KMS-11 (cell line): ENCODE results near the gene TMEM273.

ENCODE experiments used
- H2AFZ ChIP-seq: fragments of 200-600 bp; sonication (generic); 2 replicates; pipeline ENCODE4 v1.6.1; 2016; ENCODE audit warnings: antibody characterized with exemption, mixed run types, low read depth
- H3K27ac ChIP-seq: fragments of 200-600 bp; sonication (generic); 2 replicates; pipeline ENCODE4 v1.6.1; 2016; ENCODE audit warnings: mild to moderate bottlenecking, mixed run types
- H3K27me3 ChIP-seq: fragments of 200-600 bp; sonication (generic); 2 replicates; pipeline ENCODE4 v1.6.1; 2017; ENCODE audit warnings: mild to moderate bottlenecking, low read depth, mixed run types, moderate library complexity; ENCODE audit not compliant: insufficient read depth
- H3K36me3 ChIP-seq: fragments of 200-600 bp; sonication (generic); 2 replicates; pipeline ENCODE4 v1.6.1; 2017; ENCODE audit warnings: mild to moderate bottlenecking, mixed run types; ENCODE audit not compliant: insufficient read depth
- H3K4me1 ChIP-seq: fragments of 200-600 bp; sonication (generic); 2 replicates; pipeline ENCODE4 v1.6.1; 2016; ENCODE audit warnings: mild to moderate bottlenecking, low read depth, mixed run types; ENCODE audit not compliant: poor library complexity, severe bottlenecking
- H3K4me2 ChIP-seq: fragments of 200-600 bp; sonication (generic); 2 replicates; pipeline ENCODE4 v1.7.0; 2016; ENCODE audit warnings: mild to moderate bottlenecking, mixed run types
- H3K4me3 ChIP-seq: fragments of 200-600 bp; sonication (generic); IDR thresholded peaks from 2 replicates; pipeline ENCODE4 v1.6.1; 2017; ENCODE audit warnings: low read depth, low read length, mixed read lengths; ENCODE audit not compliant: insufficient read depth
- H3K79me2 ChIP-seq: fragments of 200-600 bp; sonication (generic); 2 replicates; pipeline ENCODE4 v1.6.1; 2016; ENCODE audit warnings: low read depth, mixed run types; ENCODE audit not compliant: insufficient read depth
- H3K9ac ChIP-seq: fragments of 200-600 bp; sonication (generic); 2 replicates; pipeline ENCODE4 v1.6.1; 2016; ENCODE audit warnings: mild to moderate bottlenecking, mixed run types
- H4K20me1 ChIP-seq: fragments of 200-600 bp; sonication (generic); 2 replicates; pipeline ENCODE4 v1.6.1; 2016; ENCODE audit warnings: mild to moderate bottlenecking, mixed run types; ENCODE audit not compliant: insufficient read depth
- CTCF ChIP-seq: fragments of 200-600 bp; sonication (generic); conservative IDR thresholded peaks from 2 replicates; pipeline ENCODE4 v1.6.1; 2017; ENCODE audit warnings: low read depth, mild to moderate bottlenecking, antibody characterized with exemption, low read length, moderate library complexity, mixed read lengths

Gene TMEM273

GRCh38 chr10:49184642-49185111 is 3.5 kb downstream of the TMEM273 start:
- Histone ChIP-seq H3K27me3 (no peaks in the 10 kb centered on the region), H3K27ac (no peak overlapping the region), H4K20me1 (no peaks in the 10 kb centered on the region), H2AFZ (no peak overlapping the region), H3K36me3 (no peaks in the 10 kb centered on the region), H3K4me3 (no peak overlapping the region), H3K4me2 (no peak overlapping the region), H3K4me1 (no peaks in the 10 kb centered on the region), H3K9ac (no peak overlapping the region), H3K79me2 (no peaks in the 10 kb centered on the region)
- TF ChIP-seq CTCF: no peak

GRCh38 chr10:49183596-49184542 is 4.3 kb downstream of the TMEM273 start:
- no peaks in the 10 kb centered on the region for H3K4me1 ChIP-seq
- no peaks in the 10 kb centered on the region for H3K27me3 ChIP-seq
- TF ChIP-seq CTCF: no peak
- H3K4me2 ChIP-seq: no peak overlapping the region
- no peaks in the 10 kb centered on the region for H3K36me3 ChIP-seq
- H3K79me2 ChIP-seq: no peaks in the 10 kb centered on the region
- H3K4me3 ChIP-seq: no peak overlapping the region
- H3K27ac ChIP-seq: no peak overlapping the region
- no peaks in the 10 kb centered on the region for H4K20me1 ChIP-seq
- H2AFZ ChIP-seq: no peak overlapping the region
- no peak overlapping the region for H3K9ac ChIP-seq

GRCh38 chr10:49182776-49183175 is 5.4 kb downstream of the TMEM273 start:
- Histone ChIP-seq H3K79me2 (no peaks in the 10 kb centered on the region), H3K27ac (no peak overlapping the region), H4K20me1 (no peaks in the 10 kb centered on the region), H2AFZ (no peak overlapping the region), H3K27me3 (no peaks in the 10 kb centered on the region), H3K9ac (no peak overlapping the region), H3K4me3 (no peak overlapping the region), H3K36me3 (no peaks in the 10 kb centered on the region), H3K4me1 (no peaks in the 10 kb centered on the region), H3K4me2 (no peak overlapping the region)
- TF ChIP-seq CTCF: no peak

GRCh38 chr10:49180444-49180860 is 7.7 kb downstream of the TMEM273 start:
- Histone ChIP-seq H2AFZ (no peak overlapping the region), H3K4me3 (no peak overlapping the region), H3K4me2 (no peak overlapping the region), H3K27ac (no peak overlapping the region), H3K27me3 (no peaks in the 10 kb centered on the region), H3K4me1 (no peaks in the 10 kb centered on the region), H3K79me2 (no peaks in the 10 kb centered on the region), H3K36me3 (no peaks in the 10 kb centered on the region), H4K20me1 (no peaks in the 10 kb centered on the region), H3K9ac (no peak overlapping the region)
- TF ChIP-seq CTCF: no peak
